Ascending aorta (tissue), 2 donors: ENCODE data around the gene ESPNL. TPM values are rescaled to one million over a fixed set of nuclear protein-coding genes. Genes with fewer than 3 reads are reported as not detected.

Experiments used
- DNase-seq, 2 donors: peaks; one replicate each; pipeline ENCODE4 v3.0.0-alpha.2; 2019; ENCODE audit warnings: low spot score in 2 of 2
- H3K27ac ChIP-seq, 2 donors: fragments of 200-600 bp; sonication (generic); one replicate each; pipeline ENCODE4 v1.5.1; 2016 to 2017; ENCODE audit warnings: mild to moderate bottlenecking in 1 of 2
- H3K27me3 ChIP-seq: fragments of 200-600 bp; sonication (generic); one replicate; pipeline ENCODE4 v1.5.1; 2017
- H3K36me3 ChIP-seq, 2 donors: fragments of 200-600 bp; sonication (generic); one replicate each; pipeline ENCODE4 v1.5.1; 2016
- H3K4me1 ChIP-seq, 2 donors: fragments of 200-600 bp; sonication (generic); one replicate each; pipeline ENCODE4 v1.5.1; 2016 to 2017; ENCODE audit warnings: mild to moderate bottlenecking in 1 of 2
- H3K4me3 ChIP-seq, 2 donors: fragments of 200-600 bp; sonication (generic); one replicate each; pipeline ENCODE4 v1.5.1; 2016 to 2017; ENCODE audit warnings: mild to moderate bottlenecking in 1 of 2
- H3K9me3 ChIP-seq, 2 donors: fragments of 200-600 bp; sonication (generic); one replicate each; pipeline ENCODE4 v1.5.1; 2016
- intact Hi-C: fragments of 100-400 bp; cut with DNase I; formaldehyde crosslinking; loops from one replicate; pipeline ENCODE4 v1.15.1; 2023
- total RNA-seq: library from RNA; depleted of rRNA; stranded (reverse); fragments of >200 nt; gene quantifications from one replicate; pipeline ENCODE4 v1.1.0, GENCODE V29; 2016
- TF ChIP-seq, protein P1 (sequence below), 3 experiments: fragments of 200-600 bp in 2 of 3; fragments of 450-650 bp in 1 of 3; sonication (generic) in 2 of 3; IDR thresholded peaks; one replicate each; pipeline ENCODE4 v1.5.1; 2016 to 2019; ENCODE audit warnings: antibody characterized with exemption in 3 of 3, mild to moderate bottlenecking in 1 of 3, moderate library complexity in 1 of 3

Gene ESPNL
- total RNA-seq, 1 donor from 2014 or later: not detected

GRCh38 chr2:238090887-238091286 lies 9.3 kb upstream of the ESPNL start:
- DNase-seq: no peak
- Histone ChIP-seq H3K27ac (no peak overlapping the region), H3K27me3 (no peaks in the 10 kb centered on the region), H3K4me1 (no peaks in the 10 kb centered on the region), H3K4me3 (no peak overlapping the region), H3K36me3 (no peaks in the 10 kb centered on the region), H3K9me3 (no peaks in the 10 kb centered on the region)
- TF ChIP-seq, protein P1, sequence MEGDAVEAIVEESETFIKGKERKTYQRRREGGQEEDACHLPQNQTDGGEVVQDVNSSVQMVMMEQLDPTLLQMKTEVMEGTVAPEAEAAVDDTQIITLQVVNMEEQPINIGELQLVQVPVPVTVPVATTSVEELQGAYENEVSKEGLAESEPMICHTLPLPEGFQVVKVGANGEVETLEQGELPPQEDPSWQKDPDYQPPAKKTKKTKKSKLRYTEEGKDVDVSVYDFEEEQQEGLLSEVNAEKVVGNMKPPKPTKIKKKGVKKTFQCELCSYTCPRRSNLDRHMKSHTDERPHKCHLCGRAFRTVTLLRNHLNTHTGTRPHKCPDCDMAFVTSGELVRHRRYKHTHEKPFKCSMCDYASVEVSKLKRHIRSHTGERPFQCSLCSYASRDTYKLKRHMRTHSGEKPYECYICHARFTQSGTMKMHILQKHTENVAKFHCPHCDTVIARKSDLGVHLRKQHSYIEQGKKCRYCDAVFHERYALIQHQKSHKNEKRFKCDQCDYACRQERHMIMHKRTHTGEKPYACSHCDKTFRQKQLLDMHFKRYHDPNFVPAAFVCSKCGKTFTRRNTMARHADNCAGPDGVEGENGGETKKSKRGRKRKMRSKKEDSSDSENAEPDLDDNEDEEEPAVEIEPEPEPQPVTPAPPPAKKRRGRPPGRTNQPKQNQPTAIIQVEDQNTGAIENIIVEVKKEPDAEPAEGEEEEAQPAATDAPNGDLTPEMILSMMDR (IDR thresholded peaks at IDR 0.05): no peak
- intact Hi-C loops: no loop called here

GRCh38 chr2:238091436-238092060 lies 8.6 kb upstream of the ESPNL start:
- H3K9me3 ChIP-seq: no peaks in the 10 kb centered on the region
- intact Hi-C loops: no loop called here
- TF ChIP-seq, protein P1 (IDR thresholded peaks at IDR 0.05): no peak
- no peak overlapping the region for H3K27ac ChIP-seq
- H3K4me3 ChIP-seq: no peak overlapping the region
- DNase-seq: no peak
- no peaks in the 10 kb centered on the region for H3K4me1 ChIP-seq
- H3K27me3 ChIP-seq: no peaks in the 10 kb centered on the region
- no peaks in the 10 kb centered on the region for H3K36me3 ChIP-seq

DNA sequence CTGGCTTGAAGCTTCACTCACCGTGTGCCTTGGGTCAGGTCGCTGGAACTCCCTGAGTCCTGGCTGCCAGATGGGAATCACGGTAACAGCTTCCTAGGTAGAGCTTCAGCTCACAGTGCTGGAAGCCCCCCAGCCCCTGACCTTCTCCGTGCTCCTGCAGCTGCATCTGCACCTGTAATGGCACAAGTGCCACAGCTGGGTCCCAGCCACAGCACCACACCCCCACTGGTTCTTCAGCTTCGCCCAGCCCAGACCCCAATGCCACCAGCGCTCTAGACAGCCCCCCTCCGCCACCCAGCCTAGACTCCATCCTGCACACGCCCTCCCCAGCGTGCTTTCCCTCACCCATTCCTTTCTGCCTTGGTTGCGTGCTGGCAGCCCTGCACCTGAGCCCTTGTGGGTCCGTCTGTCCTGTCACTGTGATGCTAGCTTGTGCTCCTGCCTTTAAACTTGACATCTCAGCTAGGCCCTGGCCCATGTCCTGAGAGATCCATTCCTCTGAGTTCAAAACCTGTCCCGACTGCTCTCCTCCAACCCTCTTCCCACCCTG lies 7.6 kb upstream of the ESPNL start:
- Histone ChIP-seq H3K27me3 (no peaks in the 10 kb centered on the region), H3K27ac (no peak overlapping the region), H3K36me3 (no peaks in the 10 kb centered on the region), H3K4me3 (no peak overlapping the region), H3K9me3 (no peaks in the 10 kb centered on the region), H3K4me1 (no peaks in the 10 kb centered on the region)
- intact Hi-C loops: no loop called here
- TF ChIP-seq, protein P1 (IDR thresholded peaks at IDR 0.05): no peak
- peak in 1 of 2 donors; percentile 55 for DNase-seq

GRCh38 chr2:238093181-238094140 lies 6.7 kb upstream of the ESPNL start:
- Histone ChIP-seq H3K27ac (no peak overlapping the region), H3K4me3 (no peak overlapping the region), H3K27me3 (no peaks in the 10 kb centered on the region), H3K4me1 (no peaks in the 10 kb centered on the region), H3K9me3 (no peaks in the 10 kb centered on the region), H3K36me3 (no peaks in the 10 kb centered on the region)
- intact Hi-C loops: no loop called here
- peak in 1 of 2 donors; percentile 58 for DNase-seq
- TF ChIP-seq, protein P1 (IDR thresholded peaks at IDR 0.05): no peak

GRCh38 chr2:238094438-238095022 lies 5.6 kb upstream of the ESPNL start:
- H3K27me3 ChIP-seq: no peaks in the 10 kb centered on the region
- intact Hi-C loops: no loop called here
- no peaks in the 10 kb centered on the region for H3K36me3 ChIP-seq
- no peak overlapping the region for H3K27ac ChIP-seq
- no peak for DNase-seq
- no peaks in the 10 kb centered on the region for H3K4me1 ChIP-seq
- no peak overlapping the region for H3K4me3 ChIP-seq
- TF ChIP-seq, protein P1 (IDR thresholded peaks at IDR 0.05): no peak
- no peaks in the 10 kb centered on the region for H3K9me3 ChIP-seq
